Colon (tissue), 2 donors: ENCODE results near the gene TOMM70.

Source experiments
- FAIRE-seq: peaks from 2 replicates; lab custom pipeline; 2012; peaks lifted over from hg19 to GRCh38; lab: Jason Lieb, UNC
- donor health status: control.
- donor health status: control.

The TOMM70 gene

DNA sequence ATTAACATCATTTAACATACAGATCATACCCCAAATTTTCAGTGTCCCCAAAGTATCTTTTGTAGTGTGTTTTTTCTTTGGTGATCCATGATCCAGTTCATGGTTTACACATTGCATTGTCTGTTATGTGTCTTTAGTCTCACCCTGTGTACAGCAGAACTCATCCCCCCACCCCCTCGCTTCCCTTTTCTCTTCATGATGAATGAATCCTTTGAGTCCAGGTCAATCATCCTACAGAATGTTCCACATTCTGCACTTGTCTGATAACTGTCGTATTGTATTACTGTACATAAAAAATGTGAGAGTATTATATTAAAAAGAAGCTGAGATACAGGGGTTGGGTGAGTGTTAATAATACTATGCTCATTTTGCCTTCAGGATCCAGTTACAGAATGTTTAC, 80.9 kb downstream of the TOMM70 start:
- FAIRE-seq: no peak

DNA sequence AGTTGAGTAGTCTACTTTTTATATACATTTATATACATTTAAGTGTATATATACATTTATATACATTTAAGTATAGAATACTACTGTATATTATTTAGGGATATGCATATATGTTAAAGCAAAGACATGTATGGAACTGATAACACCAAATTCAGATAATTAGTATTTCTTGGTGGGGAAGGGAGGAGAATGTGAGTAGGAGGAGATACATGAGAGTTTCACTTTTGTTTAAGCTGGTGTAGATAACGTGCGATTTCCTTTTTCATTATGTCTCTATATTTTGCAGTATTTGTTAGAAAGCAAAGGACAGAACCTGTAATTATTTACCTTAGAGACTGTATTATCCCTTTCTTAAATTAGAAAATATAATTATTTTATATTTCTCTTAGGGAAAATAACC, 83.0 kb downstream of the TOMM70 start:
- FAIRE-seq: no peak

DNA sequence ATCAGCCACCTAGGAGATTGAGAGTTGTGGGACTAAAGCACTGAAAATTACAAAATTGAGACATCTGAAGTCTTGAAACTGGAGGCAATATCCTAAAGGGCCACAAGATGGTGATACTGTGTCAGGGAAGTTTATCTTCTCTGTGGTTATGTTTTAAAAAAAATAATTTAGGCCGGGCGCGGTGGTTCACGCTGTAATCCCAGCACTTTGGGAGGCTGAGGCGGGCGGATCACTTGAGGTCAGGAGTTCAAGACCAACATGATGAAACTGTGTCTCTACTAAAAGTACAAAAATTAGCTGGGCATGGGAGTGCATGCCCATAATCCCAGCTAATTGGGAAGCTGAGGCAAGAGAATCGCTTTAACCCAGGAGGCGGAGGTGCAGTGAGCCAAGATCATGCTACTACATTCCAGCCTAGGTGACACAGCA, 84.2 kb downstream of the TOMM70 start:
- no peak for FAIRE-seq
